Neural progenitor cell (in vitro differentiated cells): Measurements from ENCODE around the gene HTATIP2. TPM values are rescaled to one million over a fixed set of nuclear protein-coding genes. Genes with fewer than 3 reads are reported as not detected.

ENCODE experiments used
- DNase-seq: peaks from one replicate; pipeline ENCODE4 v3.0.0-alpha.2; 2016; ENCODE audit warnings: low spot score
- H2AFZ ChIP-seq: fragments of 200-600 bp; sonication (generic); replicated peaks from 2 replicates; pipeline ENCODE4 v1.6.1; 2016; ENCODE audit warnings: antibody characterized with exemption
- H3F3A ChIP-seq: fragments of 200-600 bp; sonication (generic); 2 replicates; pipeline ENCODE4 v1.6.1; 2016; ENCODE audit warnings: antibody characterized with exemption, low read depth
- H3K27ac ChIP-seq: fragments of 200-600 bp; sonication (generic); 2 replicates; pipeline ENCODE4 v1.5.1; 2016; ENCODE audit warnings: mild to moderate bottlenecking
- H3K27me3 ChIP-seq: fragments of 200-600 bp; sonication (generic); 2 replicates; pipeline ENCODE4 v1.6.1; 2016; ENCODE audit warnings: mild to moderate bottlenecking, moderate library complexity
- H3K36me3 ChIP-seq: fragments of 200-600 bp; sonication (generic); 2 replicates; pipeline ENCODE4 v1.5.1; 2016
- H3K4me1 ChIP-seq: fragments of 200-600 bp; sonication (generic); 2 replicates; pipeline ENCODE4 v1.6.1; 2016; ENCODE audit warnings: mixed run types
- H3K4me2 ChIP-seq: fragments of 200-600 bp; sonication (generic); 2 replicates; pipeline ENCODE4 v1.6.1; 2016
- H3K4me3 ChIP-seq: fragments of 200-600 bp; sonication (generic); 2 replicates; pipeline ENCODE4 v1.5.1; 2016
- H3K79me2 ChIP-seq: fragments of 200-600 bp; sonication (generic); 2 replicates; pipeline ENCODE4 v1.6.1; 2016; ENCODE audit warnings: low read depth
- H3K9ac ChIP-seq: fragments of 200-600 bp; sonication (generic); 2 replicates; pipeline ENCODE4 v1.6.1; 2016
- H3K9me3 ChIP-seq: fragments of 200-600 bp; sonication (generic); 2 replicates; pipeline ENCODE4 v1.5.1; 2016; ENCODE audit warnings: low read depth
- H4K20me1 ChIP-seq: fragments of 200-600 bp; sonication (generic); 2 replicates; pipeline ENCODE4 v1.6.1; 2016; ENCODE audit warnings: low read depth
- H3K27ac Mint-ChIP-seq: 3 replicates; pipeline ENCODE4 v1.8.0; 2021; ENCODE audit warnings: mixed read lengths
- H3K27me3 Mint-ChIP-seq: 2 replicates; pipeline ENCODE4 v1.8.0; 2022; ENCODE audit warnings: low read depth, mild to moderate bottlenecking, inconsistent platforms, moderate library complexity, mixed read lengths; ENCODE audit not compliant: insufficient read depth
- H3K36me3 Mint-ChIP-seq: 3 replicates; pipeline ENCODE4 v1.8.0; 2021; ENCODE audit warnings: mixed read lengths
- H3K4me1 Mint-ChIP-seq: 3 replicates; pipeline ENCODE4 v1.8.0; 2021; ENCODE audit warnings: mixed read lengths
- H3K4me3 Mint-ChIP-seq: 3 replicates; pipeline ENCODE4 v1.8.0; 2021; ENCODE audit warnings: mild to moderate bottlenecking, moderate library complexity, mixed read lengths
- H3K9me3 Mint-ChIP-seq: 3 replicates; pipeline ENCODE4 v1.8.0; 2020; ENCODE audit warnings: mixed read lengths
- CTCF ChIP-seq: fragments of 200-600 bp; sonication (generic); IDR thresholded peaks from 2 replicates; pipeline ENCODE4 v1.5.1; 2017; ENCODE audit warnings: antibody characterized with exemption, mild to moderate bottlenecking
- EZH2 ChIP-seq: fragments of 200-600 bp; sonication (generic); IDR thresholded peaks from 2 replicates; pipeline ENCODE4 v1.6.1; 2017; ENCODE audit warnings: antibody characterized with exemption, mild to moderate bottlenecking, moderate library complexity
- EZH2phosphoT487 ChIP-seq: fragments of 200-600 bp; sonication (generic); IDR thresholded peaks from 2 replicates; pipeline ENCODE4 v1.6.1; 2017; ENCODE audit warnings: antibody characterized with exemption
- total RNA-seq: library from RNA; depleted of rRNA; stranded (reverse); fragments of >200 nt; gene quantifications from 2 replicates; pipeline ENCODE4 v1.2.3, GENCODE V29; 2015; ENCODE audit warnings: low replicate concordance

The HTATIP2 gene
- total RNA-seq, 1 donor from 2014 or later = 25.3 TPM

GRCh38 chr11:20342347-20343141 is 21.0 kb upstream of the HTATIP2 start:
- Mint-ChIP-seq H3K27ac (no peak overlapping the region), H3K4me3 (no peak overlapping the region), H3K27me3 (peaks cover 21% of the 10 kb centered on the region), H3K4me1 (peaks cover 24% of the 10 kb centered on the region), H3K36me3 (no peaks in the 10 kb centered on the region), H3K9me3 (peaks cover 10% of the 10 kb centered on the region)
- Histone ChIP-seq H3K4me1 (peaks cover 46% of the 10 kb centered on the region), H3K36me3 (no peaks in the 10 kb centered on the region), H3K9me3 (no peaks in the 10 kb centered on the region), H3K27me3 (no peaks in the 10 kb centered on the region), H3F3A (peaks cover 38% of the 10 kb centered on the region), H3K4me2 (peak overlapping the region; percentile 62), H4K20me1 (no peaks in the 10 kb centered on the region), H3K4me3 (no peak overlapping the region), H3K79me2 (no peaks in the 10 kb centered on the region), H3K27ac (no peak overlapping the region), H2AFZ (no peak overlapping the region), H3K9ac (no peak overlapping the region)
- peak; percentile 95 for DNase-seq
- no peak for TF ChIP-seq EZH2

- no peaks in the 10 kb centered on the region for H3K36me3 ChIP-seq
- H3F3A ChIP-seq = peaks cover 15% of the 10 kb centered on the region
- DNase-seq = no peak
- Mint-ChIP-seq H3K9me3 (no peaks in the 10 kb centered on the region), H3K36me3 (no peaks in the 10 kb centered on the region), H3K27me3 (peaks cover 7% of the 10 kb centered on the region), H3K4me1 (peaks cover 5% of the 10 kb centered on the region), H3K4me3 (no peak overlapping the region), H3K27ac (no peak overlapping the region)
- H2AFZ ChIP-seq = no peak overlapping the region
- H3K9me3 ChIP-seq = no peaks in the 10 kb centered on the region
- no peak overlapping the region for H3K9ac ChIP-seq
- no peaks in the 10 kb centered on the region for H3K27me3 ChIP-seq
- no peak overlapping the region for H3K4me2 ChIP-seq
- H3K79me2 ChIP-seq = no peaks in the 10 kb centered on the region
- H3K27ac ChIP-seq = no peak overlapping the region
- H3K4me3 ChIP-seq = no peak overlapping the region
- H4K20me1 ChIP-seq = no peaks in the 10 kb centered on the region
- peaks cover 32% of the 10 kb centered on the region for H3K4me1 ChIP-seq
- TF ChIP-seq EZH2phosphoT487 (no peak), EZH2 (no peak), CTCF (no peak)
Observed at GRCh38 chr11:20351136-20351535, 12.4 kb upstream of the HTATIP2 start.

- Histone ChIP-seq H3K4me2 (no peak overlapping the region), H3F3A (peaks cover 15% of the 10 kb centered on the region), H3K79me2 (no peaks in the 10 kb centered on the region), H3K36me3 (no peaks in the 10 kb centered on the region), H3K4me3 (no peak overlapping the region), H3K9me3 (no peaks in the 10 kb centered on the region), H3K4me1 (peaks cover 32% of the 10 kb centered on the region), H3K9ac (no peak overlapping the region), H4K20me1 (no peaks in the 10 kb centered on the region), H3K27ac (no peak overlapping the region), H2AFZ (no peak overlapping the region), H3K27me3 (no peaks in the 10 kb centered on the region)
- H3K27ac Mint-ChIP-seq = no peak overlapping the region
- no peak for TF ChIP-seq EZH2phosphoT487
- no peak for TF ChIP-seq EZH2
- TF ChIP-seq CTCF = no peak
- no peaks in the 10 kb centered on the region for H3K36me3 Mint-ChIP-seq
- no peak overlapping the region for H3K4me3 Mint-ChIP-seq
- H3K4me1 Mint-ChIP-seq = peaks cover 5% of the 10 kb centered on the region
- H3K9me3 Mint-ChIP-seq = no peaks in the 10 kb centered on the region
- DNase-seq = no peak
- peaks cover 7% of the 10 kb centered on the region for H3K27me3 Mint-ChIP-seq
Observed at GRCh38 chr11:20351751-20352262, 11.7 kb upstream of the HTATIP2 start.
